GM12872 (cell line): ENCODE data around the gene CHTF18.
A peak's percentile ranks its signal among the peaks of the same experiment; 100 is the strongest.

Source experiments
- CTCF ChIP-seq: IDR thresholded peaks from 3 replicates; pipeline ENCODE4 v1.5.1; 2011; ENCODE audit warnings: low read depth, mild to moderate bottlenecking, low read length, moderate library complexity; ENCODE audit not compliant: insufficient read depth

Gene CHTF18

GRCh38 chr16:788399-789126, at the start of gene CHTF18:
TSS of gene CHTF18 (plus strand) at chr16:788620. CDS start at chr16:788685, 65 bp downstream.
- TF ChIP-seq CTCF = no peak

- TF ChIP-seq CTCF = no peak
These were observed 48.6 kb upstream of the CHTF18 start for GRCh38 chr16:739560-740458.

GRCh38 chr16:740459-740763, 48.0 kb upstream of the CHTF18 start:
- TF ChIP-seq CTCF = no peak

GRCh38 chr16:740764-741505, 47.5 kb upstream of the CHTF18 start, which contains the start of gene CIAO3:
TSS of gene CIAO3 (minus strand) at chr16:740997. CDS start at chr16:740985, 12 bp downstream.
- peak; percentile 90 for TF ChIP-seq CTCF

- no peak for TF ChIP-seq CTCF
These were observed 46.3 kb upstream of the CHTF18 start for GRCh38 chr16:741986-742629.

- TF ChIP-seq CTCF = peak; percentile 51
These were observed 44.5 kb upstream of the CHTF18 start for GRCh38 chr16:743794-744500.
